ENCODE measurements around the gene CDK6.

CDK6 gene

DNA sequence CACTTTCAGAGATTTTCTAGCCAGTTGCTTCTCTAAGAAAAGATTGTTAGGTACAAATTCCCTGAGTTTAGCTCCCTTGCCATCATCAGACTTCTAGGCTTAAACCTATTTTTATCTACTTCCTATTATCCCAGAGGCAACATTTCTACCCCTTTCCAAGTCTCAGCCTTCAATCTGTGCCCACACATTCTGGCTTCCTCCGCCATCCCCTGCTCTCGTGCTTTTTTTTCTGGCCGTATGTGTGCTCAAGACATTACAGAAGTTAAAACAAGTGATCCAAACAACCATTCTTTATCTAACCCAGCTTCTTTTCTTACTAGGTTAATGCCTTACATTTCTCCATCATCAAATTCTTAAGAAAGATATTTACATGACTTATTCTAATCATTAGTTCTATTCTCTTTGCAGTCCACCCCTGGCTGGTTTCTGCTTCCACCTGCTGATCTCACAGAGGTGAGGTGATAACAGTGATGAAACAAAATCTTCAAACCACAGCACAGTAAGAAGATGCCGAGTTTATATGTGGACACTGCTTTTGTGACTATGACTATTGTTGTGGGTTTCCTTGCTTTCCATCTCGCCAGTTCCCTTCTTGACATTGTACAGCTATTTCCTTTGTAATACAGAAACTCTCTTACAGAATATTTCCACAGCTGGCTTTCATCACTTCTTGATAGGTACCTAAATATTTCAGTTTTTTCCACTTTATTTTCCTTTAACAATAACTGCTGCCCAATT lies 18.3 kb upstream of the CDK6 start:
- Histone ChIP-seq H3K4me1 (ENCODE audit: insufficient read depth, low read length, severe bottlenecking) (no peaks in the 10 kb centered on the region), H3K9ac (ENCODE audit: low read length) (no peak overlapping the region), H3K4me3 (ENCODE audit: low read depth, low read length, poor library complexity, severe bottlenecking) (no peak overlapping the region), H3K9me2 (ENCODE audit: low read depth, low read length) (no peaks in the 10 kb centered on the region), H3K27me3 (ENCODE audit: insufficient read depth, low read length) (no peaks in the 10 kb centered on the region), H2AFZ (ENCODE audit: low read length) (no peak overlapping the region), H4K20me1 (ENCODE audit: insufficient read depth, low read length) (no peaks in the 10 kb centered on the region), H3K27ac (ENCODE audit: low read depth, low read length, poor library complexity, severe bottlenecking) (no peak overlapping the region), H3K9me3 (ENCODE audit: low read length) (no peaks in the 10 kb centered on the region), H3K36me3 (ENCODE audit: insufficient read depth, low read length) (no peaks in the 10 kb centered on the region), H3K4me2 (ENCODE audit: low read length) (no peak overlapping the region), H3K79me2 (ENCODE audit: insufficient read depth, low read length) (no peaks in the 10 kb centered on the region), H3F3A (ENCODE audit: insufficient read depth, low read length) (no peaks in the 10 kb centered on the region)
- TF ChIP-seq, protein P1, sequence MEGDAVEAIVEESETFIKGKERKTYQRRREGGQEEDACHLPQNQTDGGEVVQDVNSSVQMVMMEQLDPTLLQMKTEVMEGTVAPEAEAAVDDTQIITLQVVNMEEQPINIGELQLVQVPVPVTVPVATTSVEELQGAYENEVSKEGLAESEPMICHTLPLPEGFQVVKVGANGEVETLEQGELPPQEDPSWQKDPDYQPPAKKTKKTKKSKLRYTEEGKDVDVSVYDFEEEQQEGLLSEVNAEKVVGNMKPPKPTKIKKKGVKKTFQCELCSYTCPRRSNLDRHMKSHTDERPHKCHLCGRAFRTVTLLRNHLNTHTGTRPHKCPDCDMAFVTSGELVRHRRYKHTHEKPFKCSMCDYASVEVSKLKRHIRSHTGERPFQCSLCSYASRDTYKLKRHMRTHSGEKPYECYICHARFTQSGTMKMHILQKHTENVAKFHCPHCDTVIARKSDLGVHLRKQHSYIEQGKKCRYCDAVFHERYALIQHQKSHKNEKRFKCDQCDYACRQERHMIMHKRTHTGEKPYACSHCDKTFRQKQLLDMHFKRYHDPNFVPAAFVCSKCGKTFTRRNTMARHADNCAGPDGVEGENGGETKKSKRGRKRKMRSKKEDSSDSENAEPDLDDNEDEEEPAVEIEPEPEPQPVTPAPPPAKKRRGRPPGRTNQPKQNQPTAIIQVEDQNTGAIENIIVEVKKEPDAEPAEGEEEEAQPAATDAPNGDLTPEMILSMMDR (IDR thresholded peaks at IDR 0.05; ENCODE audit: low read length) = no peak
- no peak for TF ChIP-seq EZH2 (IDR thresholded peaks at IDR 0.05; ENCODE audit: borderline replicate concordance, low read length)

DNA sequence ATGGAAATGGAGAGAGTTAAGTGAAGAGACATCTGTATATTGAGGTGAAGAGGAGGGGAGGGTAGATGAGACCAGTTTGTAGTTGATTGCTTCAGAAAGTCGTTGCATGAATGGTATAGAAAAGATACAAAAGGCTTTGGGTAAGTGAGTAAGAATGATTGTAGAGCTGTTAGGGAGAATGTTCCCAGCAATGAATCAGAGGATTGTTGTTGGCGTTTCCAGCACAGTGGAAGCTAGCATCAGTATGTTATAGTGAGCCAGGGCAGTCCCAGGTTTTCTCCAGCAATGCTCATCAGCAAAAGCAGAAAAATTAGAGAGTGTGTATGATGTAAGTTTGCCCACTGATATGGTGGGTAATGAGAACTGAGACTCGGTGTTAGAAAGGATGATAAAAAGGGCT lies 15.4 kb upstream of the CDK6 start:
- no peaks in the 10 kb centered on the region for H3K4me1 ChIP-seq (ENCODE audit: insufficient read depth, low read length, severe bottlenecking)
- no peak overlapping the region for H3K4me3 ChIP-seq (ENCODE audit: low read depth, low read length, poor library complexity, severe bottlenecking)
- H4K20me1 ChIP-seq (ENCODE audit: insufficient read depth, low read length) = no peaks in the 10 kb centered on the region
- no peak overlapping the region for H3K27ac ChIP-seq (ENCODE audit: low read depth, low read length, poor library complexity, severe bottlenecking)
- H3K9ac ChIP-seq (ENCODE audit: low read length) = no peak overlapping the region
- no peaks in the 10 kb centered on the region for H3K9me2 ChIP-seq (ENCODE audit: low read depth, low read length)
- H3F3A ChIP-seq (ENCODE audit: insufficient read depth, low read length) = no peaks in the 10 kb centered on the region
- no peaks in the 10 kb centered on the region for H3K27me3 ChIP-seq (ENCODE audit: insufficient read depth, low read length)
- no peaks in the 10 kb centered on the region for H3K36me3 ChIP-seq (ENCODE audit: insufficient read depth, low read length)
- no peak for TF ChIP-seq EZH2 (IDR thresholded peaks at IDR 0.05; ENCODE audit: borderline replicate concordance, low read length)
- TF ChIP-seq, protein P1 (IDR thresholded peaks at IDR 0.05; ENCODE audit: low read length) = no peak
- no peaks in the 10 kb centered on the region for H3K79me2 ChIP-seq (ENCODE audit: insufficient read depth, low read length)
- H3K9me3 ChIP-seq (ENCODE audit: low read length) = no peaks in the 10 kb centered on the region
- H3K4me2 ChIP-seq (ENCODE audit: low read length) = no peak overlapping the region
- H2AFZ ChIP-seq (ENCODE audit: low read length) = no peak overlapping the region

DNA sequence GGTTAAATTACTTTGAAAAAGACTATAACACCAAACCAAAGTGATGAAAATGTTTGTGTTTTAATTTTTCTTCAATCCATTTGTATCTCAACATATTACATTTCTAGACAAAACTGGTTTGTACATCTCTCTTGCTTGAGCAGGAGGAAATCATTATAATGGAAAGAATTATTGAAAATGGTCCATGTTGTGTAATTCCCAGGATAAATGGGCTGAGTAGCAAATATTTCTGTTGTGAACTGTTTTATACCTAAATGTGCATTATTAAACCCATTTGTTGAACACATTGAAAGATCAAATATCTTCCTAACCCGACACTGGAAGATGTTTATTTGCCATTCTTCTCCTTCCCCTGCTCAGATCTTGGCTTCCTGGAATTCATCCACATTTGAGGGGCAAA lies 14.1 kb upstream of the CDK6 start:
- no peaks in the 10 kb centered on the region for H3K79me2 ChIP-seq (ENCODE audit: insufficient read depth, low read length)
- no peak overlapping the region for H3K4me3 ChIP-seq (ENCODE audit: low read depth, low read length, poor library complexity, severe bottlenecking)
- H3K27ac ChIP-seq (ENCODE audit: low read depth, low read length, poor library complexity, severe bottlenecking) = no peak overlapping the region
- H3K9me2 ChIP-seq (ENCODE audit: low read depth, low read length) = no peaks in the 10 kb centered on the region
- H3K4me2 ChIP-seq (ENCODE audit: low read length) = no peak overlapping the region
- no peaks in the 10 kb centered on the region for H3F3A ChIP-seq (ENCODE audit: insufficient read depth, low read length)
- TF ChIP-seq, protein P1 (IDR thresholded peaks at IDR 0.05; ENCODE audit: low read length) = no peak
- TF ChIP-seq EZH2 (IDR thresholded peaks at IDR 0.05; ENCODE audit: borderline replicate concordance, low read length) = no peak
- no peaks in the 10 kb centered on the region for H3K36me3 ChIP-seq (ENCODE audit: insufficient read depth, low read length)
- no peaks in the 10 kb centered on the region for H4K20me1 ChIP-seq (ENCODE audit: insufficient read depth, low read length)
- H3K4me1 ChIP-seq (ENCODE audit: insufficient read depth, low read length, severe bottlenecking) = no peaks in the 10 kb centered on the region
- no peak overlapping the region for H2AFZ ChIP-seq (ENCODE audit: low read length)
- H3K27me3 ChIP-seq (ENCODE audit: insufficient read depth, low read length) = no peaks in the 10 kb centered on the region
- H3K9ac ChIP-seq (ENCODE audit: low read length) = no peak overlapping the region
- H3K9me3 ChIP-seq (ENCODE audit: low read length) = no peaks in the 10 kb centered on the region

Measured in OCI-LY1 (cell line).